ENCODE data around the gene TRIM69. TPM values are rescaled to one million over a fixed set of nuclear protein-coding genes. Genes with fewer than 3 reads are reported as not detected.
"Not testable (repeated sequence)": the region's sequence is repeated elsewhere in the genome, so short reads cannot be mapped to it uniquely, and the experiment has no call there.

TRIM69 gene
- polyA plus RNA-seq (34.0 and 38.3 TPM in 2 replicates), polyA minus RNA-seq (46.7 and 52.1 TPM in 2 replicates)

GRCh38 chr15:44736181-44736765 lies at the start of gene TRIM69:
TRIM69 (plus strand) TSS chr15:44736528; CDS start chr15:44736705, 177 bp downstream.
- Histone ChIP-seq H3K36me3 (ENCODE audit: insufficient read depth, low read length) (no peaks in the 10 kb centered on the region), H3K4me3 (ENCODE audit: low read length) (no peak within 1 kb of the TSS), H3F3A (ENCODE audit: insufficient read depth, low read length, poor library complexity, severe bottlenecking) (no peaks in the 10 kb centered on the region), H3K79me2 (replicated peaks; ENCODE audit: insufficient read depth, low read length) (no peaks in the 10 kb centered on the region), H3K9me2 (ENCODE audit: insufficient read depth, low read length) (no peaks in the 10 kb centered on the region), H3K27ac (ENCODE audit: low read length) (no peak within 1 kb of the TSS), H3K9ac (ENCODE audit: low read length) (no peak within 1 kb of the TSS), H2AFZ (ENCODE audit: low read depth, low read length) (no peak within 1 kb of the TSS), H4K20me1 (ENCODE audit: insufficient read depth) (no peaks in the 10 kb centered on the region), H3K4me2 (ENCODE audit: low read length) (no peak within 1 kb of the TSS), H3K27me3 (ENCODE audit: insufficient read depth, low read depth, low read length) (no peaks in the 10 kb centered on the region), H3K9me3 (ENCODE audit: low read length) (no peaks in the 10 kb centered on the region)
- no peak for TF ChIP-seq CTCF (IDR thresholded peaks at IDR 0.05; ENCODE audit: poor library complexity, severe bottlenecking)
- no peak for TF ChIP-seq POLR2AphosphoS5 (IDR thresholded peaks at IDR 0.05)
- no peak for TF ChIP-seq MXI1 (conservative IDR thresholded peaks at IDR 0.05; ENCODE audit: poor library complexity, severe bottlenecking)
- TF ChIP-seq EZH2 (IDR thresholded peaks at IDR 0.05; ENCODE audit: borderline replicate concordance, insufficient read depth, low read length, poor library complexity, severe bottlenecking), result no peak
- TF ChIP-seq REST (IDR thresholded peaks at IDR 0.05; ENCODE audit: borderline replicate concordance), result no peak
- no peak for TF ChIP-seq RAD21 (conservative IDR thresholded peaks at IDR 0.05)
- TF ChIP-seq SMC3 (conservative IDR thresholded peaks at IDR 0.05; ENCODE audit: poor library complexity), result no peak
- no peak for TF ChIP-seq TAF1 (IDR thresholded peaks at IDR 0.05; ENCODE audit: low read depth)
- no peak for TF ChIP-seq EP300 (conservative IDR thresholded peaks at IDR 0.05; ENCODE audit: poor library complexity, severe bottlenecking)

- not testable (repeated sequence) for H4K20me1 ChIP-seq (ENCODE audit: insufficient read depth); H3F3A ChIP-seq (ENCODE audit: insufficient read depth, low read length, poor library complexity, severe bottlenecking); H3K9ac ChIP-seq (ENCODE audit: low read length); H3K4me3 ChIP-seq (ENCODE audit: low read length); H3K36me3 ChIP-seq (ENCODE audit: insufficient read depth, low read length); H3K4me2 ChIP-seq (ENCODE audit: low read length); H3K27me3 ChIP-seq (ENCODE audit: insufficient read depth, low read depth, low read length); H3K79me2 ChIP-seq (replicated peaks; ENCODE audit: insufficient read depth, low read length); H3K27ac ChIP-seq (ENCODE audit: low read length); H3K9me3 ChIP-seq (ENCODE audit: low read length); H3K9me2 ChIP-seq (ENCODE audit: insufficient read depth, low read length); H2AFZ ChIP-seq (ENCODE audit: low read depth, low read length)
Observed at GRCh38 chr15:44689318-44689717, 47.0 kb upstream of the TRIM69 start.

- H3K79me2 ChIP-seq (replicated peaks; ENCODE audit: insufficient read depth, low read length); H3K9ac ChIP-seq (ENCODE audit: low read length); H3K4me3 ChIP-seq (ENCODE audit: low read length); H4K20me1 ChIP-seq (ENCODE audit: insufficient read depth); H3K9me3 ChIP-seq (ENCODE audit: low read length); H3K27ac ChIP-seq (ENCODE audit: low read length); H3K36me3 ChIP-seq (ENCODE audit: insufficient read depth, low read length); H3K4me2 ChIP-seq (ENCODE audit: low read length); H3F3A ChIP-seq (ENCODE audit: insufficient read depth, low read length, poor library complexity, severe bottlenecking); H3K9me2 ChIP-seq (ENCODE audit: insufficient read depth, low read length); H2AFZ ChIP-seq (ENCODE audit: low read depth, low read length); H3K27me3 ChIP-seq (ENCODE audit: insufficient read depth, low read depth, low read length): not testable (repeated sequence)
Observed at GRCh38 chr15:44690245-44690644, 46.1 kb upstream of the TRIM69 start.
